H9 (cell line): Measurements from ENCODE around the gene ATF4. TPM values are rescaled to one million over a fixed set of nuclear protein-coding genes. Genes with fewer than 3 reads are reported as not detected.

ENCODE experiments used
- DNase-seq: peaks from one replicate; pipeline ENCODE4 v3.0.0-alpha.2; 2017
- H2AFZ ChIP-seq: one replicate; pipeline ENCODE4 v1.6.1; 2013; ENCODE audit warnings: mild to moderate bottlenecking, low read length, control low read depth, moderate library complexity
- H2AK5ac ChIP-seq: 2 replicates; pipeline ENCODE4 v1.6.1; 2013; ENCODE audit warnings: low read length, control low read depth, mixed read lengths; ENCODE audit not compliant: insufficient read length
- H2BK120ac ChIP-seq: one replicate; pipeline ENCODE4 v1.6.1; 2013; ENCODE audit warnings: low read depth, mild to moderate bottlenecking, low read length, control low read depth, inconsistent platforms; ENCODE audit not compliant: poor library complexity, severe bottlenecking
- H2BK12ac ChIP-seq: 2 replicates; pipeline ENCODE4 v1.6.1; 2013; ENCODE audit warnings: low read length, control low read depth, mixed read lengths, low read depth; ENCODE audit not compliant: insufficient read length
- H2BK15ac ChIP-seq: 2 replicates; pipeline ENCODE4 v1.6.1; 2013; ENCODE audit warnings: low read depth, low read length, control low read depth
- H2BK20ac ChIP-seq: one replicate; pipeline ENCODE4 v1.6.1; 2013; ENCODE audit warnings: low read depth, mild to moderate bottlenecking, low read length, control low read depth, inconsistent platforms; ENCODE audit not compliant: poor library complexity, severe bottlenecking
- H2BK5ac ChIP-seq: 2 replicates; pipeline ENCODE4 v1.6.1; 2013; ENCODE audit warnings: low read length, control low read depth, mixed read lengths; ENCODE audit not compliant: insufficient read length
- H3K14ac ChIP-seq: 2 replicates; pipeline ENCODE4 v1.6.1; 2013; ENCODE audit warnings: low read length, control low read depth; ENCODE audit not compliant: insufficient read depth
- H3K18ac ChIP-seq: 2 replicates; pipeline ENCODE4 v1.6.1; 2013; ENCODE audit warnings: low read depth, mild to moderate bottlenecking, mixed read lengths, low read length, control low read depth; ENCODE audit not compliant: insufficient read length
- H3K23ac ChIP-seq: 2 replicates; pipeline ENCODE4 v1.6.1; 2013; ENCODE audit warnings: low read length, control low read depth, mixed read lengths, low read depth; ENCODE audit not compliant: insufficient read length
- H3K23me2 ChIP-seq: 2 replicates; pipeline ENCODE4 v1.6.1; 2013; ENCODE audit warnings: low read depth, mild to moderate bottlenecking, mixed read lengths, low read length, control low read depth; ENCODE audit not compliant: insufficient read length, poor library complexity, severe bottlenecking
- H3K27ac ChIP-seq: 2 replicates; pipeline ENCODE4 v1.5.1; 2013; ENCODE audit warnings: low read length, control low read depth, mixed read lengths, low read depth; ENCODE audit not compliant: insufficient read length
- H3K27me3 ChIP-seq: 2 replicates; pipeline ENCODE4 v1.6.1; 2013; ENCODE audit warnings: low read length, control low read depth, inconsistent platforms; ENCODE audit not compliant: insufficient read depth
- H3K4ac ChIP-seq: 2 replicates; pipeline ENCODE4 v1.6.1; 2013; ENCODE audit warnings: low read depth, mild to moderate bottlenecking, control low read depth, inconsistent platforms, low read length, moderate library complexity
- H3K4me1 ChIP-seq: 2 replicates; pipeline ENCODE4 v1.6.1; 2013; ENCODE audit warnings: low read length, control low read depth, inconsistent platforms; ENCODE audit not compliant: insufficient read depth
- H3K4me2 ChIP-seq: 2 replicates; pipeline ENCODE4 v1.6.1; 2013; ENCODE audit warnings: low read length, control low read depth, mixed read lengths; ENCODE audit not compliant: insufficient read length, insufficient read depth
- H3K56ac ChIP-seq: 2 replicates; pipeline ENCODE4 v1.6.1; 2013; ENCODE audit warnings: low read depth, mild to moderate bottlenecking, mixed read lengths, low read length, control low read depth; ENCODE audit not compliant: insufficient read length
- H3K79me1 ChIP-seq: 2 replicates; pipeline ENCODE4 v1.6.1; 2013; ENCODE audit warnings: low read depth, mild to moderate bottlenecking, moderate library complexity, low read length, control low read depth, inconsistent platforms; ENCODE audit not compliant: insufficient read depth, poor library complexity, severe bottlenecking
- H3K79me2 ChIP-seq: 2 replicates; pipeline ENCODE4 v1.6.1; 2013; ENCODE audit warnings: low read length, control low read depth, inconsistent platforms; ENCODE audit not compliant: insufficient read depth
- H3K9ac ChIP-seq: 2 replicates; pipeline ENCODE4 v1.6.1; 2013; ENCODE audit warnings: low read length, control low read depth, mixed read lengths; ENCODE audit not compliant: insufficient read length; ENCODE audit errors: extremely low read depth
- H3K9me3 ChIP-seq: one replicate; pipeline ENCODE4 v1.6.1; 2013; ENCODE audit warnings: low read depth, low read length, inconsistent platforms; ENCODE audit not compliant: control insufficient read depth
- H3T11ph ChIP-seq: one replicate; pipeline ENCODE4 v1.6.1; 2013; ENCODE audit warnings: mild to moderate bottlenecking, low read length, control low read depth, inconsistent platforms
- H4K20me1 ChIP-seq: one replicate; pipeline ENCODE4 v1.6.1; 2013; ENCODE audit not compliant: control insufficient read depth, insufficient read length, insufficient read depth
- H4K5ac ChIP-seq: 2 replicates; pipeline ENCODE4 v1.6.1; 2013; ENCODE audit warnings: low read depth, mild to moderate bottlenecking, mixed read lengths, low read length, control low read depth; ENCODE audit not compliant: insufficient read length
- H4K8ac ChIP-seq: replicated peaks from 2 replicates; pipeline ENCODE4 v1.6.1; 2013; ENCODE audit warnings: low read length, control low read depth, mixed read lengths, low read depth; ENCODE audit not compliant: insufficient read length
- H4K91ac ChIP-seq: 2 replicates; pipeline ENCODE4 v1.6.1; 2013; ENCODE audit warnings: low read depth, mild to moderate bottlenecking, moderate library complexity, mixed read lengths, low read length, control low read depth; ENCODE audit not compliant: insufficient read length
- H3K27ac Mint-ChIP-seq, 3 experiments: 2 replicates in 2 of 3; 3 replicates in 1 of 3; pipeline ENCODE4 v1.8.0; 2020 to 2021; ENCODE audit warnings: mixed read lengths in 3 of 3, mild to moderate bottlenecking in 1 of 3, moderate library complexity in 1 of 3
- H3K27me3 Mint-ChIP-seq: 2 replicates; pipeline ENCODE4 v1.8.0; 2021; ENCODE audit warnings: low read depth, mild to moderate bottlenecking, moderate library complexity, mixed read lengths
- H3K36me3 Mint-ChIP-seq, 3 experiments: 2 replicates in 2 of 3; 3 replicates in 1 of 3; pipeline ENCODE4 v1.8.0; 2020 to 2021; ENCODE audit warnings: low read depth in 3 of 3, mixed read lengths in 3 of 3; ENCODE audit not compliant: insufficient read depth in 1 of 3
- H3K4me1 Mint-ChIP-seq, 2 experiments: 2 replicates each; pipeline ENCODE4 v1.8.0; 2020; ENCODE audit warnings: mixed read lengths in 2 of 2
- H3K4me3 Mint-ChIP-seq, 2 experiments: 2 replicates in 1 of 2; 3 replicates in 1 of 2; pipeline ENCODE4 v1.8.0; 2020 to 2021; ENCODE audit warnings: mild to moderate bottlenecking in 2 of 2, mixed read lengths in 2 of 2, moderate library complexity in 1 of 2
- H3K9me3 Mint-ChIP-seq, 2 experiments: 2 replicates in 1 of 2; 3 replicates in 1 of 2; pipeline ENCODE4 v1.8.0; 2020; ENCODE audit warnings: mild to moderate bottlenecking in 2 of 2, mixed read lengths in 2 of 2, moderate library complexity in 1 of 2
- CTCF ChIP-seq: fragments of 200-600 bp; sonication (generic); conservative IDR thresholded peaks from 3 replicates; pipeline ENCODE4 v1.8.0; 2021; ENCODE audit warnings: antibody characterized with exemption, mild to moderate bottlenecking
- WGBS: extraction: QIAGEN DNeasy Blood & Tissue Kit; methylation state at CpG from one replicate; pipeline ENCODE4 v1.1.7; 2013; ENCODE audit warnings: missing lambda C conversion rate, low lambda C conversion rate, mixed read lengths; ENCODE audit not compliant: insufficient read length; ENCODE audit errors: extremely low coverage; 5-methylcytosine and 5-hydroxymethylcytosine counted together
- total RNA-seq: library from RNA; stranded (reverse); gene quantifications from 2 replicates; pipeline ENCODE4 v1.2.1, GENCODE V29; 2021

Gene ATF4
- total RNA-seq, 1 experiment from 2014 or later: 455 TPM

DNA sequence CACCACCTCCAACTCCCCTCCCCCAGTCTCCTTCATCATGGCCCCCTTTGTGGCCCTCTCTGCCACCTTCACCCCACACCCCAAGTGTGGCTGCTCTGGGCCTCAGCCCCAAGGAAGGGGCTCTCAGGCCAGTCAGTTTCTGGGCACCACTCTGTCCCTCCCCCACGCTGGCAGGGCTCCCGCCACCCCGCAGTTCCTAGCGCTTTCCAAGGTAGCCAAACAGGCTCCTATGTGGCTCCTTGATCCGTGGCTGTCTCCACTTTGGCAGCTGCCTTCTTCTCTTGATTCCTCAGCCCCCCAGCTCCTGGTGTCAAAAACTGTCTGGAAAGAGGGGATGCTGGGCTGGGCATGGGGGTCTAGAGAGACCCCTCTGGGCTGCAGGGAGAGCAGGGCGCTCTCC lies 39.8 kb downstream of the ATF4 start:
- Histone ChIP-seq H4K91ac (no peak overlapping the region), H3K4me2 (no peak overlapping the region), H3K18ac (no peak overlapping the region), H3K23me2 (peaks cover 4% of the 10 kb centered on the region), H3K79me2 (no peaks in the 10 kb centered on the region), H2AK5ac (no peak overlapping the region), H2BK15ac (no peak overlapping the region), H3K56ac (no peak overlapping the region), H3K27me3 (peaks cover 36% of the 10 kb centered on the region), H3K9me3 (no peaks in the 10 kb centered on the region), H4K5ac (no peak overlapping the region), H3K14ac (no peak overlapping the region), H4K20me1 (no peaks in the 10 kb centered on the region), H3K79me1 (no peaks in the 10 kb centered on the region), H2BK120ac (no peak overlapping the region), H3K23ac (no peak overlapping the region), H2AFZ (no peak overlapping the region), H3K4ac (no peak overlapping the region), H3K9ac (no peak overlapping the region), H2BK20ac (no peak overlapping the region), H2BK5ac (no peak overlapping the region), H2BK12ac (no peak overlapping the region), H4K8ac (no peak overlapping the region), H3K4me1 (no peaks in the 10 kb centered on the region), H3T11ph (no peak overlapping the region), H3K27ac (no peak overlapping the region)
- H3K4me3 Mint-ChIP-seq: no peak overlapping the region
- no peak overlapping the region; a peak in 1 of 7 replicates for H3K27ac Mint-ChIP-seq
- peaks cover 27% of the 10 kb centered on the region for H3K27me3 Mint-ChIP-seq
- no peak for DNase-seq
- no peaks in the 10 kb centered on the region; a peak in 1 of 7 replicates for H3K36me3 Mint-ChIP-seq
- TF ChIP-seq CTCF: no peak
- H3K4me1 Mint-ChIP-seq: peaks cover 9 to 17% of the 10 kb centered on the region in 2 experiments
- no CpG with 5 or more reads among the region's 6 CpGs for WGBS
- H3K9me3 Mint-ChIP-seq: no peaks in the 10 kb centered on the region
